ENCODE measurements around the gene CCDC24.

Gene CCDC24

GRCh38 chr1:43995984-43996732, 4.8 kb downstream of the CCDC24 start:
- no peak for TF ChIP-seq CTCF (IDR thresholded peaks at IDR 0.05; ENCODE audit: low read depth, low read length)
- no peak for DNase-seq (ENCODE audit: extremely low read depth, low read depth)

- TF ChIP-seq CTCF (IDR thresholded peaks at IDR 0.05; ENCODE audit: low read depth, low read length), result no peak
- no peak for DNase-seq (ENCODE audit: extremely low read depth, low read depth)
Observed at GRCh38 chr1:43996733-43997115, 5.3 kb downstream of the CCDC24 start.

GRCh38 chr1:43997295-43997999, 6.0 kb downstream of the CCDC24 start:
- no peak for TF ChIP-seq CTCF (IDR thresholded peaks at IDR 0.05; ENCODE audit: low read depth, low read length)
- no peak for DNase-seq (ENCODE audit: extremely low read depth, low read depth)

- DNase-seq (ENCODE audit: extremely low read depth, low read depth), result no peak
- no peak for TF ChIP-seq CTCF (IDR thresholded peaks at IDR 0.05; ENCODE audit: low read depth, low read length)
Observed at GRCh38 chr1:43998000-43998378, 6.6 kb downstream of the CCDC24 start.

- DNase-seq (ENCODE audit: extremely low read depth, low read depth), result no peak
- no peak for TF ChIP-seq CTCF (IDR thresholded peaks at IDR 0.05; ENCODE audit: low read depth, low read length)
Observed at GRCh38 chr1:43999455-43999854, 8.1 kb downstream of the CCDC24 start.

- no peak for DNase-seq (ENCODE audit: extremely low read depth, low read depth)
- TF ChIP-seq CTCF (IDR thresholded peaks at IDR 0.05; ENCODE audit: low read depth, low read length), result no peak
Observed at GRCh38 chr1:44000122-44000665, 8.8 kb downstream of the CCDC24 start.

- no peak for TF ChIP-seq CTCF (IDR thresholded peaks at IDR 0.05; ENCODE audit: low read depth, low read length)
- DNase-seq (ENCODE audit: extremely low read depth, low read depth), result no peak
Observed at GRCh38 chr1:44002165-44002564, 10.8 kb downstream of the CCDC24 start.

All from AG09319 (cell line).